Neural cell (in vitro differentiated cells): ENCODE data around the gene PPM1N.
A peak's percentile ranks its signal among the peaks of the same experiment; 100 is the strongest.

ENCODE experiments used
- EP300 ChIP-seq: fragments of 450-650 bp; conservative IDR thresholded peaks from 2 replicates; pipeline ENCODE4 v1.6.1; 2014; ENCODE audit warnings: antibody characterized with exemption, mild to moderate bottlenecking, moderate library complexity; ENCODE audit not compliant: poor library complexity, severe bottlenecking
- EZH2 ChIP-seq: fragments of 200-600, 300-800 bp; shearing (Covaris generic), sonication (generic); IDR thresholded peaks from 2 replicates; pipeline ENCODE4 v1.6.1; 2014; ENCODE audit warnings: antibody characterized with exemption, low read length, borderline replicate concordance, mild to moderate bottlenecking; ENCODE audit not compliant: insufficient read depth, poor library complexity, severe bottlenecking
- MXI1 ChIP-seq: fragments of 450-650 bp; conservative IDR thresholded peaks from 2 replicates; pipeline ENCODE4 v1.6.1; 2014; ENCODE audit warnings: antibody characterized with exemption, mild to moderate bottlenecking; ENCODE audit not compliant: poor library complexity, severe bottlenecking
- POLR2AphosphoS5 ChIP-seq: IDR thresholded peaks from 2 replicates; pipeline ENCODE4 v1.6.1; 2012
- TAF1 ChIP-seq: IDR thresholded peaks from 2 replicates; pipeline ENCODE4 v1.6.1; 2012; ENCODE audit warnings: low read depth
- TF ChIP-seq, protein P1 (sequence below): fragments of 450-650 bp; IDR thresholded peaks from 2 replicates; pipeline ENCODE4 v1.5.1; 2014; ENCODE audit warnings: antibody characterized with exemption, mild to moderate bottlenecking, moderate library complexity; ENCODE audit not compliant: poor library complexity, severe bottlenecking
- TF ChIP-seq, protein P2 (sequence below): IDR thresholded peaks from 2 replicates; pipeline ENCODE4 v1.6.1; 2012; ENCODE audit warnings: borderline replicate concordance

- TF ChIP-seq MXI1: peak; percentile 25
- TF ChIP-seq, protein P1, sequence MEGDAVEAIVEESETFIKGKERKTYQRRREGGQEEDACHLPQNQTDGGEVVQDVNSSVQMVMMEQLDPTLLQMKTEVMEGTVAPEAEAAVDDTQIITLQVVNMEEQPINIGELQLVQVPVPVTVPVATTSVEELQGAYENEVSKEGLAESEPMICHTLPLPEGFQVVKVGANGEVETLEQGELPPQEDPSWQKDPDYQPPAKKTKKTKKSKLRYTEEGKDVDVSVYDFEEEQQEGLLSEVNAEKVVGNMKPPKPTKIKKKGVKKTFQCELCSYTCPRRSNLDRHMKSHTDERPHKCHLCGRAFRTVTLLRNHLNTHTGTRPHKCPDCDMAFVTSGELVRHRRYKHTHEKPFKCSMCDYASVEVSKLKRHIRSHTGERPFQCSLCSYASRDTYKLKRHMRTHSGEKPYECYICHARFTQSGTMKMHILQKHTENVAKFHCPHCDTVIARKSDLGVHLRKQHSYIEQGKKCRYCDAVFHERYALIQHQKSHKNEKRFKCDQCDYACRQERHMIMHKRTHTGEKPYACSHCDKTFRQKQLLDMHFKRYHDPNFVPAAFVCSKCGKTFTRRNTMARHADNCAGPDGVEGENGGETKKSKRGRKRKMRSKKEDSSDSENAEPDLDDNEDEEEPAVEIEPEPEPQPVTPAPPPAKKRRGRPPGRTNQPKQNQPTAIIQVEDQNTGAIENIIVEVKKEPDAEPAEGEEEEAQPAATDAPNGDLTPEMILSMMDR: no peak
- no peak for TF ChIP-seq EZH2
- TF ChIP-seq TAF1: peak; percentile 58
- peak; percentile 45 for TF ChIP-seq POLR2AphosphoS5
- TF ChIP-seq, protein P2, sequence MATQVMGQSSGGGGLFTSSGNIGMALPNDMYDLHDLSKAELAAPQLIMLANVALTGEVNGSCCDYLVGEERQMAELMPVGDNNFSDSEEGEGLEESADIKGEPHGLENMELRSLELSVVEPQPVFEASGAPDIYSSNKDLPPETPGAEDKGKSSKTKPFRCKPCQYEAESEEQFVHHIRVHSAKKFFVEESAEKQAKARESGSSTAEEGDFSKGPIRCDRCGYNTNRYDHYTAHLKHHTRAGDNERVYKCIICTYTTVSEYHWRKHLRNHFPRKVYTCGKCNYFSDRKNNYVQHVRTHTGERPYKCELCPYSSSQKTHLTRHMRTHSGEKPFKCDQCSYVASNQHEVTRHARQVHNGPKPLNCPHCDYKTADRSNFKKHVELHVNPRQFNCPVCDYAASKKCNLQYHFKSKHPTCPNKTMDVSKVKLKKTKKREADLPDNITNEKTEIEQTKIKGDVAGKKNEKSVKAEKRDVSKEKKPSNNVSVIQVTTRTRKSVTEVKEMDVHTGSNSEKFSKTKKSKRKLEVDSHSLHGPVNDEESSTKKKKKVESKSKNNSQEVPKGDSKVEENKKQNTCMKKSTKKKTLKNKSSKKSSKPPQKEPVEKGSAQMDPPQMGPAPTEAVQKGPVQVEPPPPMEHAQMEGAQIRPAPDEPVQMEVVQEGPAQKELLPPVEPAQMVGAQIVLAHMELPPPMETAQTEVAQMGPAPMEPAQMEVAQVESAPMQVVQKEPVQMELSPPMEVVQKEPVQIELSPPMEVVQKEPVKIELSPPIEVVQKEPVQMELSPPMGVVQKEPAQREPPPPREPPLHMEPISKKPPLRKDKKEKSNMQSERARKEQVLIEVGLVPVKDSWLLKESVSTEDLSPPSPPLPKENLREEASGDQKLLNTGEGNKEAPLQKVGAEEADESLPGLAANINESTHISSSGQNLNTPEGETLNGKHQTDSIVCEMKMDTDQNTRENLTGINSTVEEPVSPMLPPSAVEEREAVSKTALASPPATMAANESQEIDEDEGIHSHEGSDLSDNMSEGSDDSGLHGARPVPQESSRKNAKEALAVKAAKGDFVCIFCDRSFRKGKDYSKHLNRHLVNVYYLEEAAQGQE: peak; percentile 93
- no peak for TF ChIP-seq EP300
Observed at GRCh38 chr19:45496349-45496953, 1.8 kb upstream of the PPM1N start.
